ENCODE measurements around the gene RAI2. TPM values are rescaled to one million over a fixed set of nuclear protein-coding genes. Genes with fewer than 3 reads are reported as not detected.

RAI2 gene
- total RNA-seq, 1 donor from 2014 or later: 1.8 TPM

DNA sequence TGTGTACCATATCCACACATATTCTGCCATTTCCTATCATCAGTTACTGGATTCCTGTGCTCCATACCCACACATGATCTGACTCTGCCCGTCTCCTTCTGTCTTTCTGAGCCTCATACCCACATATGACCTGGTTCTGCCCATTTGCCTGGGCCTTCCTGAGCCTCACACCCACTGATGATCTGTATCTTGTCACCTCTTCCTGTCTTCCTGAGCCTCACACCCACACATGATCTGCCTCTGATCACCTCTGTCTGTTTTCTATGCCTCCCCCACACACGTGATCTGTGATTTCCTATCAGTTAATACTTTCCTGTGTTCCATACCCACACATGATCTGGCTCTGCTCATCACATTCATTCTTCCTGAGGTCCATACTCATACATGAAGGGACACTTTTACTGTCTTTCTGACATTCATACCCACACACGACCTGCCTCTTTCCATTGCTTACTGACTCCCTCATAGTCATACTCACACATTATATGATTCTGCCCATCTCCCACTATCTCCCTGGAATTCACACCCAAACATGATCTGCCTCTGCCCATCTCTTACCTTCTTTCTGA, 91.3 kb downstream of the RAI2 start:
- no peaks in the 10 kb centered on the region for H3K36me3 Mint-ChIP-seq
- H3K27me3 Mint-ChIP-seq (ENCODE audit: low read depth): no peaks in the 10 kb centered on the region
- H3K9me3 Mint-ChIP-seq: no peaks in the 10 kb centered on the region
- DNase-seq (ENCODE audit: low spot score in 2 of 2, unreplicated experiment in 2 of 2): no peak
- H3K4me3 Mint-ChIP-seq: no peak overlapping the region
- no peaks in the 10 kb centered on the region for H3K4me1 Mint-ChIP-seq
- H3K27ac Mint-ChIP-seq: no peak overlapping the region
- TF ChIP-seq, protein P1, sequence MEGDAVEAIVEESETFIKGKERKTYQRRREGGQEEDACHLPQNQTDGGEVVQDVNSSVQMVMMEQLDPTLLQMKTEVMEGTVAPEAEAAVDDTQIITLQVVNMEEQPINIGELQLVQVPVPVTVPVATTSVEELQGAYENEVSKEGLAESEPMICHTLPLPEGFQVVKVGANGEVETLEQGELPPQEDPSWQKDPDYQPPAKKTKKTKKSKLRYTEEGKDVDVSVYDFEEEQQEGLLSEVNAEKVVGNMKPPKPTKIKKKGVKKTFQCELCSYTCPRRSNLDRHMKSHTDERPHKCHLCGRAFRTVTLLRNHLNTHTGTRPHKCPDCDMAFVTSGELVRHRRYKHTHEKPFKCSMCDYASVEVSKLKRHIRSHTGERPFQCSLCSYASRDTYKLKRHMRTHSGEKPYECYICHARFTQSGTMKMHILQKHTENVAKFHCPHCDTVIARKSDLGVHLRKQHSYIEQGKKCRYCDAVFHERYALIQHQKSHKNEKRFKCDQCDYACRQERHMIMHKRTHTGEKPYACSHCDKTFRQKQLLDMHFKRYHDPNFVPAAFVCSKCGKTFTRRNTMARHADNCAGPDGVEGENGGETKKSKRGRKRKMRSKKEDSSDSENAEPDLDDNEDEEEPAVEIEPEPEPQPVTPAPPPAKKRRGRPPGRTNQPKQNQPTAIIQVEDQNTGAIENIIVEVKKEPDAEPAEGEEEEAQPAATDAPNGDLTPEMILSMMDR (IDR thresholded peaks at IDR 0.05; ENCODE audit: unreplicated experiment): no peak

DNA sequence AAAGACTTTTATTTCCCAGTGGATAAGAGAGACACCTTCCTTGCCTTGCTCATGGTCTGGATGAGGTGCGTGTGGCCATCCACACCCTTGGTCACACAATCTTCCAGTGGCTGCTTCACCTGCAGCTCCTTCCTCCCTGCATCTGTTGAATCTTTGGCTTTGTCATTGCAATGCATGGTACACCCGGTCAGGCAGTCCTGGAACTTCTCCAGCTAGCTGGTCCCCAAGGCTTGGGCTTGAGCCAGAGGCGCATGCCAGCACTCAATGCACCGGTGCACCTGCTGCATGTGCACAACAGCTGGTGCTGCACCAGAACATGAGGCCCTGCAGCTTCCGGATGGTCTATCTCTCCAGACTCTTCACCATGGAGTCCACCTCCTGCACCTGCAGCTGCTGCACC, 92.1 kb downstream of the RAI2 start:
- TF ChIP-seq, protein P1 (IDR thresholded peaks at IDR 0.05; ENCODE audit: unreplicated experiment): no peak
- Mint-ChIP-seq H3K4me1 (no peaks in the 10 kb centered on the region), H3K9me3 (no peaks in the 10 kb centered on the region), H3K4me3 (no peak overlapping the region), H3K27me3 (ENCODE audit: low read depth) (no peaks in the 10 kb centered on the region), H3K27ac (no peak overlapping the region), H3K36me3 (no peaks in the 10 kb centered on the region)
- no peak for DNase-seq (ENCODE audit: low spot score in 2 of 2, unreplicated experiment in 2 of 2)

DNA sequence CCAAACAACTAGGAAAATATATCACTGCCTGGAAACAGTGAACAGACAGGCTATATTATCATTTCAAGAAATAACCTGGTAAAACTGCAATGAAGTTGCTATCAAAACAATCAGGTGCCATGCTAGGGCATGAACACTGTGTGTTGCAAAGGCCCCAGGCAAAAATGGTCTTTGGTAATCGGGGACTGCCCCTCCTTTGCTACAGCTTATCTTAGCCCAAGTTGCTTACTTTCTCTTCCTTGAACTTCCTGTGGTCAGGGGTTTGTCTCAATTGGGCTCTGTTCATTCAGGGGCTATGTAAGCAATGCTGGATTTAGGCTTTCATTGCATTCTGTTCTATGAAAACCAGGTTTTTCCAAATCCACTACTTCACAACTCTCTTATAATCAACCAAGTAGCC, 93.4 kb downstream of the RAI2 start:
- no peaks in the 10 kb centered on the region for H3K36me3 Mint-ChIP-seq
- H3K27ac Mint-ChIP-seq: no peak overlapping the region
- DNase-seq (ENCODE audit: low spot score in 2 of 2, unreplicated experiment in 2 of 2): no peak
- no peaks in the 10 kb centered on the region for H3K27me3 Mint-ChIP-seq (ENCODE audit: low read depth)
- H3K4me3 Mint-ChIP-seq: no peak overlapping the region
- no peaks in the 10 kb centered on the region for H3K9me3 Mint-ChIP-seq
- H3K4me1 Mint-ChIP-seq: no peaks in the 10 kb centered on the region
- TF ChIP-seq, protein P1 (IDR thresholded peaks at IDR 0.05; ENCODE audit: unreplicated experiment): no peak

DNA sequence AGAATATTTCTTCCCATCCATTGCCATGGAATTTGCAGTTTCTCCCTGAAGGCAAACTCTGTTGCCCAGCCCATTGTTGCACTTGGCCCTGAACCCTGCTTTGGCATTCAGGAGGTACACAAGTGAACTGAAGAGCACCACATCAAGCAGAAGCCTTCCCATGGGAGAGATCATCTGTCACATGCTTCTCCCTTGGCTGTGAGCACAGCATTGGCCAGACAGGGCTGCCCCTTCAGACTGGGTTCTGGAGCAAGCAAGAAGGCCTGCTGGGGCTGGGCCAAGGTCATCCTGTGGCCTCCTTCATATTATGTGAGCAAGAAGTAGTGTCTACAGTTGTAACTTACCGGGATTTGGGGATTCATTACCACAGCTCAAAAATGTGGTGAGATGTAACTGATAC, 101.1 kb downstream of the RAI2 start:
- no peak for DNase-seq (ENCODE audit: low spot score in 2 of 2, unreplicated experiment in 2 of 2)
- H3K27me3 Mint-ChIP-seq (ENCODE audit: low read depth): no peaks in the 10 kb centered on the region
- H3K27ac Mint-ChIP-seq: no peak overlapping the region
- H3K36me3 Mint-ChIP-seq: no peaks in the 10 kb centered on the region
- H3K4me3 Mint-ChIP-seq: no peak overlapping the region
- H3K9me3 Mint-ChIP-seq: peaks cover 12% of the 10 kb centered on the region
- TF ChIP-seq, protein P1 (IDR thresholded peaks at IDR 0.05; ENCODE audit: unreplicated experiment): no peak
- no peaks in the 10 kb centered on the region for H3K4me1 Mint-ChIP-seq

DNA sequence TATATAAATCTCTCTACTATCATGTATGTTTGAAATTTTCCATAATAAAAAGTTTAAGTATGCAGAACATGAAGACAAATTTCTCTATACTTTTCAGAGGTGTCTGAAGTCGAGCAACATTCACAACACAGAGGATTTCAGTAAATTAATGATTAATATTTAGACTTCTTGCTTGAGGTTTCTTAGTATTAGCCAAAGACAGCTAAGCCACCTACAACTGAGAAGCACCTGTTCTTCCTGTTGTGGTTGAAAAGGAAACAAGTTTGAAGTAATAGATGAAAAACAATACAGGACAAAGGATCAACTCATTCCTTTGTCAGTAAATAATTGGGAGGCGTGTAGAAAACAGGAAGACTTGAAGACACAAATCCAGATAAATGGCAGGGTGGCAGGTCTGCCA, 102.7 kb downstream of the RAI2 start:
- H3K27me3 Mint-ChIP-seq (ENCODE audit: low read depth): no peaks in the 10 kb centered on the region
- no peaks in the 10 kb centered on the region for H3K4me1 Mint-ChIP-seq
- peaks cover 12% of the 10 kb centered on the region for H3K9me3 Mint-ChIP-seq
- TF ChIP-seq, protein P1 (IDR thresholded peaks at IDR 0.05; ENCODE audit: unreplicated experiment): no peak
- DNase-seq (ENCODE audit: low spot score in 2 of 2, unreplicated experiment in 2 of 2): no peak
- no peaks in the 10 kb centered on the region for H3K36me3 Mint-ChIP-seq
- no peak overlapping the region for H3K27ac Mint-ChIP-seq
- H3K4me3 Mint-ChIP-seq: no peak overlapping the region

DNA sequence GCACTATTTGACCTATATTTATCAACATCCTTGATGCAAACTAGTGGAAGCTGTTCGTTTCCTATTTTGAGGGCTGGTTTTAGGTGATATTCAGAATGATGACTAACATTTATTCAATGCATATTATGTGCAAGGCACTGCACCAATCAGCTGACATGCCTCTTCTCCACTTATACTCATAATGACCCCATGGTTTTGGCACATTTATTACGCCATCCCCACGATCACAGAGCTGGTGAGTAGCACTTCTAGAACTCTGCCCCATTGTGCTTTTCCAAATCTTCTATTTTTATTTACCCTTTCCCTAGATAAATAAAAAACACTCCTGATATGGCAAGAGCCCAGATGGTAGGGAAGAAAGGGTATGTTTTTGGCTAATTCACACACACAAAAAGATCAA, 110.7 kb downstream of the RAI2 start:
- H3K9me3 Mint-ChIP-seq: peaks cover 3% of the 10 kb centered on the region
- no peak for DNase-seq (ENCODE audit: low spot score in 2 of 2, unreplicated experiment in 2 of 2)
- TF ChIP-seq, protein P1 (IDR thresholded peaks at IDR 0.05; ENCODE audit: unreplicated experiment): no peak
- H3K4me3 Mint-ChIP-seq: no peak overlapping the region
- H3K36me3 Mint-ChIP-seq: no peaks in the 10 kb centered on the region
- no peaks in the 10 kb centered on the region for H3K27me3 Mint-ChIP-seq (ENCODE audit: low read depth)
- no peak overlapping the region for H3K27ac Mint-ChIP-seq
- H3K4me1 Mint-ChIP-seq: peaks cover 2% of the 10 kb centered on the region
